GM19455 (cell line): ENCODE data around the gene RASD2.

ENCODE experiments used
- ATAC-seq: cut with Tn5 transposase; IDR thresholded peaks from one replicate; pipeline ENCODE4 v1.9.1; 2021; ENCODE audit not compliant: unreplicated experiment

Gene RASD2

DNA sequence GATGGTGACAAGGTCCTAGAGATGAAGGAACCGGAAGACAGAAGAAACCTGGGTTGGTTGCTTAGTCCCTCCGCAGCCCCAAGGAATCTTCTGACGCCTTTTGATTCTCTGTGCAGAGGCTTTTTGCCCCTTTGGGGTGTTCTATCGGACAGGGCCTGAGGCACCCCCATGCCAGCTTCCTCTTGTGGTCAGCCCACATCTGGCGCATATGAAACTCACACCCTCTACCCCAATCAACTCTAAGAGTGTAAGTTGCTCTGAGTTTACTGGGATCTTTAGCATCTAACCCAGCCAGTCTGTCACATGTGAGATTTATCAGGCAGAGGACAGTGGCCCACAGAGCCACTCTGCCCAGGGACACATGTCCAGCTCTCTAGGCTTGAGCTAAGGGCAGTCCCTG lies 17.4 kb downstream of the RASD2 start:
- ATAC-seq, result no peak

DNA sequence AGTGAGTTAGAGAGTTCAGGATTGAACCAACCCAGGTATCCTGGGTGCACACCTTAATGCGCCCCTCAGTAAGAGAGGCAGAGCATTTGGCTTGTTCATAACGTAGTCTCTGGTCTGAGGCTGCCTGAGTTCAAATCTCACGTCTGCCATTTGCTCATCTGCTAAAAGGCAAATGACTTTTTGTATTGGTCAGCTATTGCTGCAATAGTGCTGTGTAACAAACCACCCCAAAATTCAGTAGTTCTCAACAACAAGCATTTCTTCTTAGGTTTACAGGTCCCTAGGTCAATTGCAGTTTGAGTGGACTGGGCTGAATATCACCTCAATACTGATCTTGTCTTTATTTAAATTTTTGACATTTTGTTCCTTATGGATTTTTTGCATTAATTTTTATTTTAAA lies 18.1 kb downstream of the RASD2 start:
- ATAC-seq, result no peak

DNA sequence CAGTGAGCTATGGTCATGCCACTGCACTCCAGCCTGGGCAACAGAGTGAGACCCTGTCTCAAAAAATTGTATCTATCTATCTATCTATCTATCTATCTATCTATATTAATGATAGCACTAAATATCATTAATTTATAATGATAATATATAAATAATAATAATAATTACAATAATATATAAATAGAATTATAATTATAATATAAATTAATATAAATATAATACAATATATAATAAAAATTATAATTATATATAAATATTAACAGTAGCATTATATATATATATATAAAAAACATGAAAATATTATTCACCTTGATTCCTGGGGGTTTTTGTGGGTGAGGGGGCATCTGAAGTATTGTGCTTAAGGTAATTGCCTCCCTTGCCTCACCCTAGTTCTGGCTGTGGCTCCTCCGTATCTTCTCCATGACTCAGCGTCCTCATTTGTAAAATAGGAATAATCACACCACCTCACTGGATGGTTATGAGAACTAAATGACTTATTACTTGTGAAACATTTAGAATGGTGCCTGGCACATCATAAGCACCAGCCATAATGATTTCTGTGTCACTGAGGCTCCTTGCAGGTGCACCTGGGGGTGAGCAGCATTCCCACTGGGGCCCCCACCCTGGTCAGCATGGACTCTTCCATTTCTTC lies 18.8 kb downstream of the RASD2 start:
- ATAC-seq, result no peak

DNA sequence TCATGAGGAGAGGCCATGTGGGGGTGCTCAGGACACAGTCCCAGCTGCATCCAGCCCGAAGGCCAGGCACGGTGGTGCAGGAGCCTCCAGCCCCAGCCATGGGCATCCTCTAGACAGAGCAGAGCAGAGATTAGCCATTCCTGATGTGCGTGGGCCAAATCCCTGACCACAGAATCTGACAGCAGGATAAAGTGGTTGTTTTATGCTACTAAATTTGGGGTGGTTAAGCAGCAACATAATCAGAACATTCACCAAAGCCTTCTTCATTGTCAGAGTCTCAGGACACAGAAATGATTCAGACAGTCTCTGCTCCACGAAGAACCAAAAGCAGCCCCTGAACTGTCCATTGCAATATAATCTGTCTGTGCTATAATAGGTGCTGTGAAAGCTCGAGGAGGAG lies 19.7 kb downstream of the RASD2 start:
- ATAC-seq, result no peak

DNA sequence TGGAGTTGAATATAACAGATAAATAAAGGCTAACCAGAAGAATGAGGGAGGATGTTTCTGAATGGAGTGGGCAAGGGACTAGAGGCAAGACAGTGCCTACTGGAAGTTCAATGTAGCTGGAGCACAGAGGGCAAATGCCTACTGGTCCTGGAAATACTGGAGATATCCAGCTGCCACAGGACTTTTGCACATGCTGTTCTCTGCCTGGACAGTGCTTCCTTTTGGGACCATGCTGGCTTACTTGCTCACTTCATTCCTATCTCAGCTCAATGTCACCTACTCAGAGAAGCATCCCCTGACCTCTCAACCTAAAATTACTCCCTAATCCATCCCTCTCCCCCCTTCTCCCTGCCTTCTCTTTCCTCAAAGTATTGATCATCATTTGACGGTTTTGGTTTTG lies 20.2 kb downstream of the RASD2 start:
- no peak for ATAC-seq

DNA sequence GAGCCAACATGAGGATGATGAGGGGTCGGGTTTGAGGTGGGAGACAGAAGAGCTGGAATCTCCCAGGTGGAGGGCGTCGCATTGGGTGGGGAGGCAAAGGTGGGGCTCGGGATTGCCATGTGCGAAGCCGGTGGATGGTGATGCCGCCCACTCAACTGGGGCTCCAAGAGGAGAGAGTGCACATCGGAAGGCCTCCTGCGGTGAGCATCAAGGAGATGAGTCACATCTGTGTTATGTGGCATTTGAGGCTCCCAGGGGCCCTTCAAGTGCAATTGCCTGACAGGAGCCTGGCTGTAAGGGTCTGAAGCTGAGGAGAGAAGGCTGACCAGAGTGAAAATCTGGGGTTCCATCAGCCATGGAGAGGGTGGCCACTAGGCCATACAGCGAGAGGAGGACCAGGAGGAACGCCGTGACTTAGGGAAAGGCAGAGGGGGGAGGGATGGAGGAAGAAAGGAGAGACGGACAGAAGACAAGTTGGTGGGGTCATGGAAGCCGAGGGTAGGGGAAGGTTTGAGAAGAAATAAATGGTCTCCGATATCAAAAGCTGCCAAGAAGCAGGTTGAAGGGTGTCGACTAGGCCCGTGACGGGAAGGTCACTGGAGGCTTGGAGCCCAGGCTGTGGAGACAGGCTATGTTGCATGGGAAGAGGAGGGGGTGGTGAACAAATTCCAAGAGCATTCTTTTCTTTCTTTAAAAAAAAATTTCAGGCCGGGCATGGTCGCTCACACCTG lies 21.3 kb downstream of the RASD2 start:
- ATAC-seq, result no peak

DNA sequence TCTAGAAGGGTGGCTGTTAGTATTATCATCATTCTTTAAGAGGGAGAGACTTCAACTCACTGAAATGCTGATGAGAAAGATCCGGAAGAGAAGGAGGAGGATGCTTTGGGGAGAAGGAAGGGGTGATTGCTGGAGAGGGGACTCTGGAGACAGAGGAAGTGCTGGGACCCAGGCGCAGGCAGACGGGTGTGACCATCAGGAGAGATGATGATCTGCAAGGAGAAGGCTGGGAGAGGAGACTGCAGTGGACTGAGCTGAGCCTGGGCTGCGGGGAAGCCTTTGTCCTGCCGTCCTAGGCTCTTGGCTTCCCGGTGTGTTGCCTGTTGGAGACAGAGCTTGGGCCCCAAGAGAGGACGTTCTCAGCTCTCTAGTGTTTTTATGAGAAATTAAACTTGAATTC lies 22.6 kb downstream of the RASD2 start:
- no peak for ATAC-seq

DNA sequence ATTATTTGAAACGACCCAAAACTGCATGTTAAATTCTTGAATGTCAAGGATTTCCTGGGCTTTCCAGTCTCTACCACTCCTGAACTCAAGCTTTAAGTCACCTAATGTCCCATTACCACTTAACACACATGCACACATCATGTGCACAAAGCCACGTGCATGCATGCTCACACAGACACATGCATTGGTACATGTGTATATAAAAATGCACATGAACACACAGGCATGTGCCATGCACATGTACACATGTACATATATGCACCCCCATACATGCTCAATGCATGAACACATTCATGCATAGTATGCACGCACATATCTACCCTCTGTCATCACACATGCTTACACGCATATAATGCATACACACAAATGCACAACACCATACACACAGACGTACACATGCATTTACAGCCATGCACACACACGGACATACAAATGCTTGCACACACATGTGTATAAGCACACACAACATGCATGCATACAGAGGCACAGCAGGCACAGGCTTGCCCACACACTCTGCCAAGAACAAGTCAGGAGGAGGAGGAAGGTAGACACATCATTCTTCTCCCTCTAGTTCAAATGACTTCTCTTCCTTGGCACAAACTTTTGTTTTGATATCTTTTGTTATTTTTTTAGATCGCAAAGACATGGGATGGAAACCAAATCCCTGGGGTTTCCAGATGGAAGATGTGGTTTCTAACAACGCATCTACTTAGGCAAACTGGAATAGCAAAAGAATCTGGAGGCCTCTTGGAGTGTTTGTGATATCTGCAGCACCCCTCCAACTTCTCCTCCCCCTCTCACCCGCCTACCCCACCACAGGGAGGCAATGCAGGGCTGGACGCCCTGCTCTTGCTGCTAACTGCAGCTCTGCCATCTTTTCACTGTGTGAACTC lies 24.6 kb downstream of the RASD2 start:
- no peak for ATAC-seq

DNA sequence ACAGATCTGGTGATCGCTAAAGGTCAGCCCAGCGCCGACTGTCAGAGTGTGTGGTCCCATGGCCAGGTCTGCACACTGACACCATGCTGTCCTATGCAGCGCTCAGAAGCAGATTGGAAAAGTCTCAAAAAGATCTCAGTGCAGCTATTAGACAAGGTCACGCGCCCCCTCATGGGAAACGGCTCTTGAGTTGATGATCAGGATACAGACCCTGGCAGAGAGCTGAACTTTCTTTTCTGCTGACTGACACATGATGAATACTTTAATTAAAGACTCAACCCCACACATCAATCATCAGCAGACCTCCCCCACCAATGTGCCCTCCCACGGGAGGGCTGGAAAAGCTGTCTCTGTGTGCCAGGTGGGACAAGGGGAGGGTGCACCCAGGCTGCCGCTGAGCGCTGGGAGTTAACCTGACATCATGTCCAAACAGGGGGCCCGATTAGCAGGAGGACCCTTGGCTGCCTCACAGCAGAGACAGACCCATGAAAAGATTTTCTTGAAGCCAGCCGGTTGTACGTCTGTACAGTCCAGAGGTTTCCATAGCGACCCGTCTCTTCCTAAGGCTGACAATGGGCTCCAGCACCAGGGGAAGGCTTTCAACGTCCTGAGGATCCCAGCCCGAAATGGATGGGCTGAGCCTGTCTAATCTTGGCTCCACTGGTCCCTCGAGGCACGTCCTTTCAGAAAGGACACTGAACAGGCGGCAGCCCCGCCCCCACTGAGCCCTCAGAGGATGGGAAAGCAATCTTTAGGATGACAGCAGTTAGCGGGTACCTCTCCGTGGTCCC lies 26.9 kb downstream of the RASD2 start:
- no peak for ATAC-seq

DNA sequence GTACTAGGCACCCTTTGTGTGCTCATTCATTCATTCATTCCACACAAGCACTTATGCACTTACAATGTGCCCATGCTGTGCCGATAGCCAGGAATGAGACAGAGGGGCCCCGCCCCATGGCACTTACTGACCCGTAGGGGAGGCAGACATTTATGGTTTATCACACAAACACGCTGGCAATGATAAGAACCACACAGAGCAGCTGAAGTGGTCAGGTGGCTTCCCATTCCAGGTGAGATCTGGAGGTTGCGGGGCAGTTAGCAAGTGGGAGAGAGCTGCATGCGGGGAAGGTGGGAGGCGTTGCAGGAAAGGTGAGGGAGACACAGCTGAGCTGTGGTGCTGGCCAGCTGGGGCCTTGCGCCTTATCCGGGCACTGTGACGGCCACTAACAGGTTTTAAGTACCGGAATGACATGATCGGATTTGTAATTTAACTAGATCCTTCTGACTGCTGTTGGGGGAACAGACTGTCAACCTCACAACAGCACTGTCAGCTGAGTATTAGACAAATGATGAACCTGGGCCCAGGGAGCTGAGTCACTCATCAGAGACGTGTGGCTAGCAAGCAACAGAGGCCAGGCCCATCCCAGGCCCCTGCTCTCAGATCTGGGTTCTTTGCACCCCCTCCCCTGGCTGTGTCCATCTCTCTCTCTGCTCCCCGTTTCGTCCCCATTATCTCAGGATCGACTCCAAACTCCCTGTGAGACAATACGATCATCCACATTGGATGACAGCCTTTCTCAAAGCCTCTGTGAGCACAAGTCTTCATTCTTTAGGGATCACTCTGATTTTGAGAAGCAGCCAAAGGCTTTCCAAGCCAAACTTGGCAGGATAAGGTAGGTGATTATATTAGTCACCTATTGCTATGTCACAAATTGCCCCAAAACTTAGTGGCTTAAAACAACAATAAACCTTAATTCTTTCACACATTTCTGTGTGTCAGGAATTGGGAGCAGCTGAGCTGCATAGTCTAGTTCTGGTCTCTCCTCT lies 28.4 kb downstream of the RASD2 start:
- no peak for ATAC-seq

DNA sequence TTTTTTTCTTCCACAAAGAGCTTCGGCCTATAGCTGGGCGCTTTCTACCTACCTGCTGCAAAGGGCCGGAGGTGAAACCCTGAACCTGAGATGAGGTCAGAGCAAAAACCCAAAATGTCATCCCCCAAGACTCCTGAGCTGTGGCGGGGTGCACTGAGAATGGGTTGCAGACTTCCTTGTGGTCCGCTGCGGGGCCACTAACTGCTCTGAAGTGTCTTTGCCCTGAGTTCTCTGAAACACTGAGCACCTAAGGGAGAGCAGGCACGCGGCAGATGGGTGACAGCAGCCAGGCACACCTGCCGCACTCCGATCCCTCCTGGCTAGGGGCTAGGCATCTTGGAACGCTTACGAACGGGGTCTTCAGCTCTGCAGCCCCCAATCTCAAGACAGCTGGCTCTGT lies 29.3 kb downstream of the RASD2 start:
- no peak for ATAC-seq

DNA sequence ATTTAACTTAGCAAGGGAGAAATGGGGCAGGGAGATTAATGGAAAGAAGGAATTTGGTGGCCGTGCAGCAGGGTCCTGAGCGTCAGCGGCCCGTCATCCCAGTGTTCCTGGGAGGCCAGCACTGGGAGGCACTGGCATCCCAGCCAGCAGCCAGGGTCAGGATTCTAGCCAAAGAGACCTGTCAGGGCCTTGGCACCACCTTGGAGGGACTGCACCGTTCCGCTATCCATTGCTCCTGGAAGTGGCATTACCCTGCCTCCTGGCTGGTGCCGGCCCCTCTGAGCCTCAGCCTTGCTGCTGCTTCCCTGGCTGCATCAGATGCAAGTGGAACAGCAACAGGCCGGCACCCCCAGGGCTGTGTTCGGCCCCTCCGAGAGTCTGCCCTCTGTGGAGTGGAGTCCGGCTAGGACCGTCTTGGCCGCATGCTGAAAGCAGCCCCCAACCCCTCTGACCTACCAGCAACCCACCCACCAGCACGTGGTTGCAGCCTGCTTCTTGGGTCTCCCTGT lies 30.1 kb downstream of the RASD2 start:
- no peak for ATAC-seq

DNA sequence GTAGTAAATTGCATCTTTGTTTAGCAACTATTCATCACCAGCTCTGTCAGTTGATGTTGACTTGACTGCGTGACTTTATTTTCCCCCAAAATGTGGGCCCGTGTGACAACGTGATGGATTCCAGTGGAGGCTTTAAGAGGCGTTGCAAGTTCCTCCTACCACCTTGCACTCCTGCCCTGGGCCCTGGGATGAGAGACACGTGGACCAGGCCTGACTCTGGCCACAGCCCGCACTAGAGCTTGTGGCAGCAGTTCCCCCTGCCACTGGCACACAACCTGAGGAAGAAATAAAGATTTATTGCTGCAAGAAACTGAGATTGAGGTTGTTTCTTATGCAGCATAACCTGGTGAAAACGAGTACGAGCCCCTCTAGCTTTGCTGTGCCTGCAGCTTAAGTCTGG lies 31.9 kb downstream of the RASD2 start:
- ATAC-seq, result no peak

DNA sequence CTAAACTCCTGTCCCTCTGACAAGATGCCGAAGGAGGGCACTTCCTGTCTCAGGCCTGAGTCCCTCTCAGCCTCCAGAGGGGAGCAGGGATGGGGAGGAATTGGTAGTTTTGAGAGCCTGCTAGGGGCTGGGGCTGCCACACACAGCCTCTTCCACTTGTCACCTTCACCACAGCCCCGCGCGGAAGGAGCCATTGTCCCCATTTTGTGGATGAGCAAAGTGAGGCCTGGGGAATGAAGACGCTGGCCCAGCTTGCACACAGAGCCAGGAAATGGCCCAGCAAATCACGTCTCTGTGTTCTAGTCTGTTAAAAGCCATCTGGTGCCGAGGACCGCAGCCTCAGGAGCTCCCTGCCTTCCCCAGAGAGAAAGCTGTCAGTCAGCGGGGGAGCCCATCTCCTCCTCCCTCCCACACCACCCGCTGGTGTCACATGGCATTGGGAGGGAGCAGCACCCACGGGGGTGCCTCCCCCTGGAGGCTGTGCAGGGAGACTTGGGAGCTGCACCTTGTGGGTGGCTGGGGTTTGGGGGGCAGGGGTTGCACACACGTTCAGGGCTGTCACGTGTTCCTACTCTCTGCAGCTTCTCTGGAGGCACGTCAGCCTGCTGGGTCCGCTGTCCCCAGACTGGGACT lies 34.6 kb downstream of the RASD2 start:
- no peak for ATAC-seq

DNA sequence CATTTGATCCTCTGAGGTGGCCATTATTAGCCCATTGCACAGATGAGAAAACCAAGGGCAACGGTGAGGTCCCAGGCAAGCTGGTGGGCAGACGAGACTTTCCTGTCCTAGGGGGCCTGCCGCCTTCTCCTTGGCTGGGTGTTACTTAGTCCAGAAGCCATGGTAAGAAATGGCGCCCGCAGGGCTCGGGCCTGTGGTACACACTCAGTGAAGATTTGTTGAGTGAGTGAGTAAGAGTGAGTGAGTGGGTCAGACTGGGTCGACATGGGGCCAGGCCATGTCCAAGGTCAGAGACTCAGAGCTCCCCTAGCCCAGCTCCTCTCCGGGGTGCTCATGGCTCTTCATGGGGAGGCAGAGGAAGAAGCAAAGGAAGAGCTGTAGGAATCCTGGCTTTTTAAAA lies 36.0 kb downstream of the RASD2 start:
- ATAC-seq, result no peak

DNA sequence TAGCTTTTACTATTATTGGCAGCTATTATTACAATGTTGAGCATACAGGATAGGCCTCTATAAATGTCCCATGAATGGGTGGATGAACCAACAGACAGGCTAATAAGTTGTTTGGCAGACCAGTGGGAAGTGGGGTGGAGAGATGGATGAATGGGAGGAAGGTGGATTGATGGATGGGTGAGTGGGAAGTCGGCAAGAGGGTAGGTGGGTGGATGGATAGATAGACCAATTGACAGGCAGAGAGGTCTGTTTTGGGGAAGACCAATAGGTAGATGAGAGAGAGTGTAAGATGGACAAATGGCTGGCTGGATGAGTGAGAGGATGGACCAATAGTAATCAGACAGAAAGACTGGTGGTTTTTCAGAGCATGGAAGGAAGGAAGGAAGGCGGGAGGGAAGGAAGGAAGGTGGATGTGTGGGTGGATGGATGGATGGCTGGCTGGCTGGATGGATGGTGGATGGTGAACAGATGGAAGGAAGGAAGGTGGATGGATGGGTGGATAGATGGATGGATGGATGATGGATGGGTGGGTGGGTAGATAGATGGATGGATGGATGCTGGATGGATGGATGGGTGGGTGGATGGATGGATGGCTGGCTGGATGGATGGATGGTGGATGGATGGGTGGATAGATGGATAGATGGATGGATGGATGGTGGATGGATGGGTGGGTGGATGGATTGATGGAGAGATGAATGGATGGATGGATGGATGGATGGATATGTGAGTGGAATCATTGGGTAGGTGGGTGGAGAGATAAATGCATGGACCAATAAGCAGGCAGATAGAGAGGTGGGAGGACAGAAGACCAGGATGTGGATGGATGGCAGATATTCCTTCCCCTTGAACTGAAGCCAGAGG lies 37.4 kb downstream of the RASD2 start:
- ATAC-seq, result no peak

DNA sequence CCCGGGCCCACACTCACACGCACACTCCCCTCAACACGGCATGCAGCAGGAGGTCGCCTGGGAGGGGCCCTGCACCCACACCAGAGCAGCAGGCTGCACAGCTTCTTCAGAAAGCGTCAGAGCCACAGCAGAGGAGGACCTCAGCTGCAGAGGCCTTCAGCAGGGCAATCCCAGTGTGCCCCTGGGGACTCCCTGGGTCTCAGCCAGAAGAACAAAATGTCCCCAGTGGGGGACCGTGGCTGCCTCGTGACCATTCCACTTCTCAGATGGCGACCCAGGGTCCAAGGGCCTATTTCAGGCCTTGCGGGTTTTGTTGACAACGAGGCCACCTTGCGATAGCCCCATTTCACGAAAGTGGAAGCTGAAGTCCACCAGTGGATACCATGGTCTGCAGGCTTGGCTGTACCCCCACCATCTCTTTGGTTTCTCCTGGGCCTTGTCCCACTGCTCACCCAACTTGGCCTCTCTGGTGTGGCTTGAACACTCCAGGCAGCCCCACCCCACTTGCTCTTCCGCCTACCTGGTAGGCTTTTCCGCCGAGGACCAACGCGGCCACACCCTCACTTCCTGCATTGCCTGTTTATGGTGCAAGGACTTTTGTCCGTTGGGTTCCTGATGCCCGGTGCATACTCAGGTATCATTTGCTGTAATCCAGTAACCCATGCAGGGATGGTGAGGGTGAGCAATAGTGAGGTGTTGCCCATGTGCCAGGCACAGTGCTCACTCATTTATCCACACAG lies 38.4 kb downstream of the RASD2 start:
- no peak for ATAC-seq
